IPS-18a (cell line): ENCODE data around the gene ASPHD1.
"Not testable (repeated sequence)": the region's sequence is repeated elsewhere in the genome, so short reads cannot be mapped to it uniquely, and the experiment has no call there.

Source experiments
- H3K27ac ChIP-seq: one replicate; pipeline ENCODE4 v1.5.1; 2013; ENCODE audit warnings: low read length
- H3K27me3 ChIP-seq: one replicate; pipeline ENCODE4 v1.6.1; 2013; ENCODE audit warnings: mild to moderate bottlenecking, low read length; ENCODE audit not compliant: control insufficient read depth, insufficient read depth
- H3K36me3 ChIP-seq: one replicate; pipeline ENCODE4 v1.6.1; 2013; ENCODE audit warnings: low read depth, low read length; ENCODE audit not compliant: control insufficient read depth
- H3K4me1 ChIP-seq: one replicate; pipeline ENCODE4 v1.6.1; 2013; ENCODE audit warnings: low read depth, low read length; ENCODE audit not compliant: control insufficient read depth
- H3K4me3 ChIP-seq: one replicate; pipeline ENCODE4 v1.5.1; 2013; ENCODE audit warnings: low read length
- H3K9ac ChIP-seq: one replicate; pipeline ENCODE4 v1.6.1; 2013; ENCODE audit warnings: mild to moderate bottlenecking, low read length, moderate library complexity
- H3K9me3 ChIP-seq: one replicate; pipeline ENCODE4 v1.6.1; 2013; ENCODE audit warnings: low read depth, low read length; ENCODE audit not compliant: control insufficient read depth

Gene ASPHD1

DNA sequence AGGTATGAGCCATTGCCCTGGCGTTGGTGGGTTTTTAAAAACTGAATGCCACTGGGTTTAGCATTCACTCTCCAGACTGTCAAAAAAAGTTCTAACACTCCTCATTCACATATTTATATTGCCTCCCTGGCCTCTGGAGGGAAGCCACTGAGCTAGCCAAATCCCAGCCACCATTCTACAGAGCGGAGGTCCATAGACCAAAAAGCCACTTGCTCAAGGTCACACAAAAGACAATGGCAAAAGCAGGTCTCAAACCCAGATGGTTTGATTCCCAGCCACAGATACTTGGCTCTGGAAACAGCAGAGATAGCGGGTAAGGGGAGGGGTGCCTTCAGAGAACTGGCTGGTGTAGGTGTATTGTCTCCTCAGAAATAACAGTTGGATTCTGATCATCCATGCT lies 19.2 kb upstream of the ASPHD1 start:
- H3K27me3 ChIP-seq = peaks cover 8% of the 10 kb centered on the region
- H3K4me3 ChIP-seq = no peak overlapping the region
- H3K4me1 ChIP-seq = no peaks in the 10 kb centered on the region
- H3K27ac ChIP-seq = no peak overlapping the region
- H3K9ac ChIP-seq = no peak overlapping the region
- no peaks in the 10 kb centered on the region for H3K9me3 ChIP-seq
- H3K36me3 ChIP-seq = peaks cover 9% of the 10 kb centered on the region

DNA sequence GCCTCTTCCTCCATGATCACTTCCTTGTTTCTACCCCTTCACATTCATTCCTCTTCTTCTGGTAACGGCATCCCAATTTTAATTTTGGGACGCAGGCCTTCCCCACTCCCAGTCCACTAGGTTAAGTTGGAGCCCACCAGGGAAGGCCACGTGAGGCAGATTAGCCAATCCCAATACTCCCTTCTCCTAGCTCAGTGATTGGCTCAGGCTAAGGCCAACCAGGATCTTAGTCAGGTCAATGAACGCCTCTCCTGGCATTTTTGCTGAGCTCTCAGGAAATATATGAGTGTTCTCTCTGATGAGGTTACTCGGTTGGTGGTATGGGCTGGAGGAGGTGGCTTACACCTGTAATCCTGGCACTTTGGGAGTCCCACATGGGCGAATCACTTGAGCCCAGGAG lies 16.3 kb upstream of the ASPHD1 start:
- Histone ChIP-seq H3K9me3 (no peaks in the 10 kb centered on the region), H3K4me1 (no peaks in the 10 kb centered on the region), H3K27ac (no peak overlapping the region), H3K36me3 (peaks cover 9% of the 10 kb centered on the region), H3K4me3 (no peak overlapping the region), H3K9ac (no peak overlapping the region), H3K27me3 (no peaks in the 10 kb centered on the region)

DNA sequence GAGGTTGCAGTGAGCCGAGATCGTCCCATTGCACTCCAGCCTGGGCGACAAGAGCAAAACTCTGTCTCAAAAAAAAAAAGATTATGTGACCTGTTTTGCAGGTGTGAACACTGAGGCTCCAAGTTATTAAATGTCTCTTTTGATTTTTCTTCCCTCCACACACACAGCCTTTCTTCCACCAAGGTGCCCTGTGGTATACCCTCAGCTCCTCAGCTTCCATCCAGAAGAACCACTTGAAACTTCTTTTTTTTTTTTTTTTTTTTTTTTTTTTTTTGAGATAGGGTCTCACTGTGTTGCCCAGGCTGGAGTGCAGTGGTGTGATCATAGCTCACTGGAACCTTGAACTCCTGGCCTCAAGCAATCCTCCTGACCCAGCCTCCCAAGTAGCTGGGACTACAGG lies 10.9 kb upstream of the ASPHD1 start:
- H3K27ac ChIP-seq, H3K4me1 ChIP-seq, H3K36me3 ChIP-seq, H3K4me3 ChIP-seq, H3K9ac ChIP-seq, H3K9me3 ChIP-seq, H3K27me3 ChIP-seq: not testable (repeated sequence)

DNA sequence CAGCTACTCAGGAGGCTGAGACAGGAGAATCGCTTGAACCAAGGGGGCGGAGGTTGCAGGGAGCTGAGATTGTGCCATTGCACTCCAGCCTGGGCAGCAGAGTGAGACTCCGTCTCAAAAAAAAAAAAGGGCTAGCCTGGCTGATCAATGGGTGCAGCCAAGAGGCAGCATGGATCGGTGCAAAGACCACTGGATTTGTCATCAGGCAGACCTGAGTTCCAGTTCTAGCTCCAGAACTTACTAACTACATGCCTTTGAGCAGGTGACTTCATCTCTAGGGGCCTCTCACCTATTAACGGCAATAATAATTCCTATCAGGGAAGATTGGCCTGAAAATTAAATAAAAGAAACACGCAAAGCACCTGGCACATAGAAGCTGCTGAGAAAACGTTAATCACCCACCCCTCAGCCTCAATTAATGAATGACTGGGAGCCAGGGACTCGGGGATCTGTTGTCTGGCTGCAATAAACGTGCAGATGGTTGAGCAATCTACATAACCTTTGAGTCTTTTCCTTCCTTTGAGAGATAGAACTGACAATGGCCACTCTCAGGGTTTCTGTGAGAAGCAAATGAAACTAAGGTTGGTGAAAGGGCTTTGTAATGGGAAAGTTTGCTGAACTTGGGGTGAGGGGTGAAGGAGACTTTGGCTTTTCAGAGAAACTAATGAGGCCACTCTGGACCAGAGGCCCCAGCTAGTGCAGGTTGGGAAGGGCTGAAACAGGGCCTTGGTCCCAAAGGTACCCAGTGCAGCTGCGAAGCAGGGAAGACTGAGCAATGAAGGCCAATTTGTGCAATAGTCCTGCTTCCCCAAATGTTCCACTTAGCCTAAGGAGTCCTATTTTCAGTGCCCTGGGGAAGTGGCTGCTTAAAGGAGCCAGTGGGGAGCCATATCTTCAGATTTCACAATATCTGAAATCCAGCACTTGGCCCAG lies 8.5 kb upstream of the ASPHD1 start:
- no peaks in the 10 kb centered on the region for H3K9me3 ChIP-seq
- no peaks in the 10 kb centered on the region for H3K4me1 ChIP-seq
- H3K27ac ChIP-seq = no peak overlapping the region
- H3K27me3 ChIP-seq = no peaks in the 10 kb centered on the region
- no peak overlapping the region for H3K9ac ChIP-seq
- no peaks in the 10 kb centered on the region for H3K36me3 ChIP-seq
- no peak overlapping the region for H3K4me3 ChIP-seq

DNA sequence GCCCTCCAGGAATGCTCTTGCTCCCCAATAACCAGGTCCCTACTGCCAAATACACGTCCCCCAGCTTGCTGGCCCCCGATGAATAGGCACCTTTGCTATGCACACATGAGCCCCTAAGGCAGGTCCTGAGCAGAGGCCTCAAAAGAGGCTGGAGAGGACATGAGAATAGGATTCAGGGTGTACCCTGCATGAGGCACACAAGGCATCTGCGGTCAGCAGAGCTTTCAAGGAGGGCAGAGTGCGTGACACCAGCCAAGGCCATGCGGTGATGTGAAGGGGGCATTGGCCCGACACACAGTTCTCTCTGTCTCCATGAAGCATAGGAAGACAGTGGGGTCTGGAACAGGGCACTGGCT lies 7.9 kb upstream of the ASPHD1 start:
- Histone ChIP-seq H3K9ac (no peak overlapping the region), H3K9me3 (no peaks in the 10 kb centered on the region), H3K27me3 (no peaks in the 10 kb centered on the region), H3K4me1 (no peaks in the 10 kb centered on the region), H3K36me3 (no peaks in the 10 kb centered on the region), H3K27ac (no peak overlapping the region), H3K4me3 (no peak overlapping the region)

DNA sequence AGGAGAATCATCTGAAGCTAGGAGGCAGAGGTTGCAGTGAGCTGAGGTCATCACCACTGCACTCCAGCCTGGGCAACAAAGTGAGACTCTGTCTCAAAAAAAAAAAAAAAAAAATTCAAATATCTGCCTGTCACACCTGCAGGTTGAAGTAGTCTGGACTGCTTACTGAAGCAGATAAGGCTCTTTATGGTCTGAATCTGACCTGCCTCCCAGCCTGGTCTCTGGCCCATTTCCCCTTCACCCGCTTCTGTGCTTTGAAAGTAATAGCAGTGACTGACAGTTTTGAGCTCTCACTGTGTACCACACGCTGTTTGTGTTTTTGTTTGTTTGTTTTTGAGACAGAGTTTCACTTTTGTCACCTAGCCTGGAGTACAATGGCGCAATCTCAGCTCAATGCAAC lies 6.7 kb upstream of the ASPHD1 start:
- Histone ChIP-seq H3K9me3 (no peaks in the 10 kb centered on the region), H3K27me3 (no peaks in the 10 kb centered on the region), H3K9ac (no peak overlapping the region), H3K4me1 (no peaks in the 10 kb centered on the region), H3K36me3 (no peaks in the 10 kb centered on the region), H3K27ac (no peak overlapping the region), H3K4me3 (no peak overlapping the region)

DNA sequence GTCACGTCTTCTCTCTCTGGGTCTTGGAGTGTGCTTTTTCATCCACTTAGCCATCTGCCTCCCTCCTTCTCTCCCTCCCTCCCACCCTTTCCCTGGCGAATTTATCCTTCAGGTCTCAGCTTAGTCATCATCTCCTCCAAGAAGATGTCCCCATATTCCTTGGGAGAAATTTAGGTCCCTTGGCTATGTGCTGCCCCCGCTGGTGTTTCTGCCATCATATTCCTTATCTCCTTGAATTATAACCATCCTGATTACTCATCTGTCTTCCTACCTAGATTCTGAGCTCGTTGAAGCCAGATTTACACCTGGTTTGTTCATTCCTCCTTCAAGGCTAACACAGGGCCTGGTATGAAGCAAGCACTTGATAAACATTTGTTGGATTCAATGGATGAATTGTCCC lies 5.9 kb upstream of the ASPHD1 start:
- Histone ChIP-seq H3K36me3 (no peaks in the 10 kb centered on the region), H3K9me3 (no peaks in the 10 kb centered on the region), H3K27me3 (no peaks in the 10 kb centered on the region), H3K9ac (no peak overlapping the region), H3K27ac (no peak overlapping the region), H3K4me3 (no peak overlapping the region), H3K4me1 (no peaks in the 10 kb centered on the region)

DNA sequence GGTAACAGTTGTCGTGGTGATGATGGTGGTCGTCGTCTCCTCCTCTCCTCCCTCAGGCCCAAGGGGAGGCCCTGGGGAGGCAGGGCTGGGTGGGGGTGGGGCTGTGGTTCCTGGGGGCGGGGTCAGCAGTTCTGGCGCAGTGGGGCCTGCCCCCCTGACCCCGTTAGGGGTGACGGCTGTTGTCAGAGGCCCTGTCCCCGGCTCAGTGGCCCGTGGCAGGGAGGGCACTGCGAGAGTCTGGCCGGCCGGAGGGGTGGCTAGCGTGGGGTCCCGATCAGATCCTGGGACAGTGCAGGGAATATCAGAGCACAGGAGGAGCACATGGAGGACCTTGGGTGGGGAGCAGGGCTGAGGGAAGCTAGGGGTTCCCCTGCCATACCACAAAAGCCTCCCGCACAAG lies 3.4 kb upstream of the ASPHD1 start:
- no peaks in the 10 kb centered on the region for H3K9me3 ChIP-seq
- H3K36me3 ChIP-seq = no peaks in the 10 kb centered on the region
- H3K4me1 ChIP-seq = peaks cover 9% of the 10 kb centered on the region
- no peak overlapping the region for H3K9ac ChIP-seq
- no peak overlapping the region for H3K4me3 ChIP-seq
- H3K27ac ChIP-seq = no peak overlapping the region
- no peaks in the 10 kb centered on the region for H3K27me3 ChIP-seq

DNA sequence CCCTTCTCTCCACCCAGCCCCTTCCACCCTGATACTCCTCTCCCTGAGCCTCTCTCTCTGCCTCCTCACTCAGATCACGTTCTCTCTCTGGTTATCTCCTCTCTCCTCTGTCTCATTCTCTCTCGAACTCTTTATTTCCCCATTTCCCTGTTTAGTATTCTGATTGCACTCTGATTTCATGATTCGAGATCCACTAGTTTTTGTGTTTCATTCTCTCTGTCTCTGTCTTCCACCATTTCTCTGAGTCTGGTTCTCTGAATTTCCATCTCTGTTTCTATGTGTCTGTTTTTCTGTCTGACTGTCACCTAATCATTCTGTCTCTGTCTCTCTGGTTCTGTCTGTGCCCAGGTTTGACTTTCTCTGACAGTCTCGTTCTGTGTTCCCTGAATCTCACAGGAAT lies 3.0 kb upstream of the ASPHD1 start:
- Histone ChIP-seq H3K36me3 (no peaks in the 10 kb centered on the region), H3K9ac (no peak overlapping the region), H3K27me3 (no peaks in the 10 kb centered on the region), H3K27ac (no peak overlapping the region), H3K4me1 (peaks cover 9% of the 10 kb centered on the region), H3K9me3 (no peaks in the 10 kb centered on the region), H3K4me3 (no peak overlapping the region)

DNA sequence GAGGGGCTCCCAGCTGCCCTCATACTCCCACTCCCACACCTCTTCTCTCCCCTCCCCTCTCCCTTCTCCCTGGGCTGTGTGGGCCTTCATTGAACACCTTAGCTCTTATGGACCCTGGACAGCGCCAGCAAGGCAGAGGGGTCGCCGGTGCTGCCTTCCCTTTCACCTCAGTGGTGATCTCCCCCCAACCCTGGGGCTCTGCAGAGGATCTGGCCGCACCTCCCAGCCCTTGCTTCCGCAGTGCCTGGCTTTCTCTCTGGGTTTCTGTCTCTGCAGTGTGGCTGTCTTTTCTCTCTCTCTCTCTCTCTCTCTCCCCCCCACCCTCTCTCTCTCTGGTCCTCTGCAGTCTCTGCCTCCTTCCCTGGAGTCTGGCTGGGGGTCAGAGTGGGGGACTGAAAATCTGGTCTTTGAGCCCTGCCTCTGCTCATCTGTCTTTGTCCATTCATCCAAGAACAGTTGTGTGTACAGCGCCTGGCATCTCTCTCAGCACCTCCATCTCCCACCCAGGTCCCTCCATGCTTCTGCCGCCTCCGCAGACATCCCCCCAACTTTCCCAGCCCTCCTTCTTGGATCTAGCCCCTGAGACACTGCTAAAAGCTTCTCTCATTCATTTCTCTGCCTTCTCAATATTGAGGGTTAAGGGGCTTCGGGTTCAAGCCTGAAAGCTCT lies 2.0 kb upstream of the ASPHD1 start:
- H3K9ac ChIP-seq = peak overlapping the region; percentile 66
- peaks cover 9% of the 10 kb centered on the region for H3K4me1 ChIP-seq
- H3K9me3 ChIP-seq = no peaks in the 10 kb centered on the region
- H3K36me3 ChIP-seq = no peaks in the 10 kb centered on the region
- H3K27me3 ChIP-seq = no peaks in the 10 kb centered on the region
- H3K27ac ChIP-seq = no peak overlapping the region
- H3K4me3 ChIP-seq = peak overlapping the region; percentile 91

DNA sequence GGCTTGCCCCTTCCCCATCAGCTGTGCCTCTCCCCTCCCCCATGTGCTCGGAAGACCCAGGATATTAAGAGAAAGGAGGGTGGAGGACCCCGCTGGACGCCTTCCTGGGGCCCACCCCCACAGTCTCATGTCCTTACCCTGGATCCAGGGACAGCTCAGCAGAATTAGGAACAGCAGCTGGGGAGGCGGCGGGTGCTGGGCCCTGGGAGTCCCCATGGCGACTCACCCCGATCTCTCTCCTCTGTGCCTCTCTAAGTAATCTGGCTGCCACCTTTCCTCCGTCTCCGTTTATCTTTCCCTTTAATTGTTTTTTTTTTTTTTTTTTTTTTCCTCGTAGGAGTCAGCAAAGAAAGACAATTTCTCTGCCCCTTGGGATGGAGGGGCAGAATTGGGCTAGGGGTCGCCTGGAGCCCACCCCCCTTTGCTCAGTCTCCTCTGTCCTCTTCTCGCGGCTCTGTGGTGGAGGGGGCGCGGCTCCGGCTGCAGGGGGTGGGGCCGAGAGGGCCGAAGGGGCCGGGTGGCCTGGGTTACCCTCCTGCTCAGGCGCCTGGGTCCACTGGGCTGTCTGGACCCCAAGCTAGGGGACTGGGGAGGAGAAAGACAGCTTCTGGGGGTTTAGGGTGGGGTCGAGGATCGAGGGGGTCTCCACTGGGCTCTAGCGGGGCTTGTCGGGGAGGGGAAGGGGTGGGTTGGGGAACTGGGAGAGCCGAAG lies 1.3 kb upstream of the ASPHD1 start:
- H3K4me3 ChIP-seq = peak overlapping the region; percentile 91
- H3K4me1 ChIP-seq = peaks cover 9% of the 10 kb centered on the region
- no peak overlapping the region for H3K27ac ChIP-seq
- no peaks in the 10 kb centered on the region for H3K36me3 ChIP-seq
- H3K27me3 ChIP-seq = no peaks in the 10 kb centered on the region
- H3K9ac ChIP-seq = peak overlapping the region; percentile 66
- H3K9me3 ChIP-seq = no peaks in the 10 kb centered on the region
